Esophagus squamous epithelium (tissue), 4 donors: ENCODE results near the gene DNAH3.

Experiments used
- POLR2A ChIP-seq, 4 donors: fragments of 450-650 bp; IDR thresholded peaks; one replicate each; pipeline ENCODE4 v1.6.1; 2017; ENCODE audit warnings: antibody characterized with exemption in 4 of 4, mild to moderate bottlenecking in 4 of 4, moderate library complexity in 3 of 4
- TF ChIP-seq, protein P1 (sequence below), 6 experiments: fragments of 450-650 bp in 4 of 6; fragments of 200-600 bp in 2 of 6; sonication (generic) in 2 of 6; IDR thresholded peaks; one replicate each; pipeline ENCODE4 v1.5.1; 2016 to 2019; ENCODE audit warnings: antibody characterized with exemption in 6 of 6, mild to moderate bottlenecking in 4 of 6, moderate library complexity in 4 of 6

DNA sequence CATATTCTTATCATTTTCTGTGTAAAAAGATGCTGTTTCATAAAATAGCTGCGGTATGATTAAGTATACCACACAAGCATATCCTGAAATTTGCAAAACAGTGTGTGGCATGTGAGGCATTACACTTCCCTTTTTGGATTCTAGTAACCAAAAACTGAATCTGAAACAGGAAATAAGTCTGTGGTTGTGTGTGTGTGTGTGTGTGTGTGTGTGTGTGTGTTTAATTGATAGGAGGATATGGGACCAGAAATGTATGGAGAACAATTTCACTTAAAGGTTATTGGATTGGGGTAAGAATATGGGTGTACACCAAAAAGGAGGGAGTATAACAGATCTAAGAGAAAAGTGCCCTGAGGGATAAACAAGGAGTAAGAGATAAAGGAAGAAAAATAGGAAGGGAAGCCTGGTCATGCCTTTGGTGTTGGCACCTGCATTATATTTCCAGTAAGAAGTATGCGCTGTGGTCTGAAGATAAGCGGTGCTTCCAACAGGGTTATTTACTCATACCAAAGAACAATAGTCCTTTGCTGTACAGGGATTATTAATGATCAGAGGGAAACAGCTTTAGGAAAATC is 246.1 kb downstream of the DNAH3 start:
- no peak for TF ChIP-seq POLR2A (IDR thresholded peaks at IDR 0.05)
- TF ChIP-seq, protein P1, sequence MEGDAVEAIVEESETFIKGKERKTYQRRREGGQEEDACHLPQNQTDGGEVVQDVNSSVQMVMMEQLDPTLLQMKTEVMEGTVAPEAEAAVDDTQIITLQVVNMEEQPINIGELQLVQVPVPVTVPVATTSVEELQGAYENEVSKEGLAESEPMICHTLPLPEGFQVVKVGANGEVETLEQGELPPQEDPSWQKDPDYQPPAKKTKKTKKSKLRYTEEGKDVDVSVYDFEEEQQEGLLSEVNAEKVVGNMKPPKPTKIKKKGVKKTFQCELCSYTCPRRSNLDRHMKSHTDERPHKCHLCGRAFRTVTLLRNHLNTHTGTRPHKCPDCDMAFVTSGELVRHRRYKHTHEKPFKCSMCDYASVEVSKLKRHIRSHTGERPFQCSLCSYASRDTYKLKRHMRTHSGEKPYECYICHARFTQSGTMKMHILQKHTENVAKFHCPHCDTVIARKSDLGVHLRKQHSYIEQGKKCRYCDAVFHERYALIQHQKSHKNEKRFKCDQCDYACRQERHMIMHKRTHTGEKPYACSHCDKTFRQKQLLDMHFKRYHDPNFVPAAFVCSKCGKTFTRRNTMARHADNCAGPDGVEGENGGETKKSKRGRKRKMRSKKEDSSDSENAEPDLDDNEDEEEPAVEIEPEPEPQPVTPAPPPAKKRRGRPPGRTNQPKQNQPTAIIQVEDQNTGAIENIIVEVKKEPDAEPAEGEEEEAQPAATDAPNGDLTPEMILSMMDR (IDR thresholded peaks at IDR 0.05), result no peak
